HG02642 (cell line): ENCODE measurements around the gene NUDT4.

Source experiments
- ATAC-seq: cut with Tn5 transposase; IDR thresholded peaks from one replicate; pipeline ENCODE4 v1.9.1; 2021; ENCODE audit warnings: mild to moderate bottlenecking; ENCODE audit not compliant: unreplicated experiment, poor library complexity

The NUDT4 gene

GRCh38 chr12:93451423-93452158, 73.9 kb downstream of the NUDT4 start:
- no peak for ATAC-seq

- no peak for ATAC-seq
These were observed 75.9 kb downstream of the NUDT4 start for GRCh38 chr12:93453633-93454032.

- ATAC-seq = no peak
These were observed 78.4 kb downstream of the NUDT4 start for GRCh38 chr12:93456077-93456476.
